ENCODE data around the gene VCP.

VCP gene

GRCh38 chr9:35106343-35106730, 33.9 kb upstream of the VCP start:
- FAIRE-seq, result no peak
- DNase-seq (ENCODE audit: insufficient read length, low spot score), result no peak

GRCh38 chr9:35105571-35106342, 33.3 kb upstream of the VCP start:
- DNase-seq (ENCODE audit: insufficient read length, low spot score) (no peak), FAIRE-seq (no peak)
- TF ChIP-seq CTCF (IDR thresholded peaks at IDR 0.05; ENCODE audit: insufficient read depth, missing control alignments), result no peak

More at GRCh38 chr9:35106343-35106730, 33.9 kb upstream of the VCP start:
- TF ChIP-seq CTCF (IDR thresholded peaks at IDR 0.05; ENCODE audit: insufficient read depth, missing control alignments), result no peak

- TF ChIP-seq CTCF (IDR thresholded peaks at IDR 0.05; ENCODE audit: insufficient read depth, missing control alignments), result no peak
- FAIRE-seq (no peak), DNase-seq (ENCODE audit: insufficient read length, low spot score) (no peak)
Measured at GRCh38 chr9:35105126-35105525, 32.7 kb upstream of the VCP start.

GRCh38 chr9:35104586-35104985, 32.2 kb upstream of the VCP start:
- FAIRE-seq (no peak), DNase-seq (ENCODE audit: insufficient read length, low spot score) (no peak)
- TF ChIP-seq CTCF (IDR thresholded peaks at IDR 0.05; ENCODE audit: insufficient read depth, missing control alignments), result no peak

GRCh38 chr9:35103660-35104191, 31.3 kb upstream of the VCP start:
- no peak for TF ChIP-seq CTCF (IDR thresholded peaks at IDR 0.05; ENCODE audit: insufficient read depth, missing control alignments)

GRCh38 chr9:35102769-35103659, 30.6 kb upstream of the VCP start, which contains the start of gene STOML2:
Gene STOML2 (minus strand): TSS chr9:35103131. CDS start chr9:35103094, 37 bp downstream.
- FAIRE-seq (no peak), DNase-seq (ENCODE audit: insufficient read length, low spot score) (peak; percentile 98)
- TF ChIP-seq CTCF (IDR thresholded peaks at IDR 0.05; ENCODE audit: insufficient read depth, missing control alignments), result no peak

More at GRCh38 chr9:35103660-35104191, 31.3 kb upstream of the VCP start:
- FAIRE-seq, result no peak
- DNase-seq (ENCODE audit: insufficient read length, low spot score), result no peak
